Activated CD4-positive, CD25-positive, alpha-beta regulatory T cell treated with anti-CD3 and anti-CD28 coated beads, Interleukin-2, amount 50 U/mL, for 16 hours (primary cell): ENCODE results near the gene SLC39A11.

Source experiments
- DNase-seq: peaks from one replicate; pipeline ENCODE4 v3.0.0-alpha.2; 2020; ENCODE audit warnings: low read depth, low spot score

The SLC39A11 gene

DNA sequence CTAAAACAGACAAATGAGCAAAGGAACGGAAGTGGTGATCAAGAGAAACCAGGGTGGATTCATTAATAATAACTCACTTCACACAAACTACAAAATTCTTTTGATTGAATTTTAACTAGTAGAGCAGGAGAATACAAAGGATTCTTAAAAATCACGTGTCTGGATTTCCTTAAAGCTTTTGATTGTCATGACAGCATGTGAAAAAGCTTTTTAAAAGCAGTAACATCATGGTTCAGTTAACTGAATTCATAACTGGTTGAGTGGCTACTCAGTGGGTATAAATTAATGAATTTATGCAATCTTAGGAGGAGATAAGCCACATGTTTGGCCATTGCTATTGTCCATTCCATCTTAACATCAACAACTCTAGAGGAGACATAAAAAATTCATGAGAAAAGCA lies 333.2 kb downstream of the SLC39A11 start:
- DNase-seq = no peak

GRCh38 chr17:72756256-72756655 lies 336.2 kb downstream of the SLC39A11 start:
- no peak for DNase-seq

GRCh38 chr17:72754513-72754912 lies 338.0 kb downstream of the SLC39A11 start:
- no peak for DNase-seq

GRCh38 chr17:72751746-72752145 lies 340.7 kb downstream of the SLC39A11 start:
- no peak for DNase-seq

GRCh38 chr17:72749119-72749572 lies 343.3 kb downstream of the SLC39A11 start:
- no peak for DNase-seq

DNA sequence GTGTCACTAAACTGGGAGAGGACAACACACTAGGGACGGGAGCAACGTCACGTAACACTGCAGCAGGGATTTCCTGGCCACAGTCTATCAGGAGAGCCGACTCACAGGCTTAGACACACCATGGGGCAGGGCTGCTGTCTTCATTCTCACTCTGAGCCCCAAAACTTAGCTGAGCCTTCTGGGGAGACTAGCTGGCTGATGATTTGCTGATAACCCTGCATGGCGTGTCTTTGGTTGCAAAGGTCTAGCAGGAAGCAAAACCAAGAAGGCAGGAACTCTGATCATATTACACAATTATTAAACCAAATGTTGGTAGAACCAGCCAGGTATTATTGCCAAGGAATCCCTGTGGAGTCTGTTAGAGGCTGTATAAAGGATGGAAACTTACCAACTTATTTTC lies 345.0 kb downstream of the SLC39A11 start:
- no peak for DNase-seq

- DNase-seq = no peak
Measured at GRCh38 chr17:72745241-72745640, 347.2 kb downstream of the SLC39A11 start.

GRCh38 chr17:72743037-72743467 lies 349.4 kb downstream of the SLC39A11 start:
- no peak for DNase-seq

GRCh38 chr17:72737151-72737690 lies 355.3 kb downstream of the SLC39A11 start:
- no peak for DNase-seq

DNA sequence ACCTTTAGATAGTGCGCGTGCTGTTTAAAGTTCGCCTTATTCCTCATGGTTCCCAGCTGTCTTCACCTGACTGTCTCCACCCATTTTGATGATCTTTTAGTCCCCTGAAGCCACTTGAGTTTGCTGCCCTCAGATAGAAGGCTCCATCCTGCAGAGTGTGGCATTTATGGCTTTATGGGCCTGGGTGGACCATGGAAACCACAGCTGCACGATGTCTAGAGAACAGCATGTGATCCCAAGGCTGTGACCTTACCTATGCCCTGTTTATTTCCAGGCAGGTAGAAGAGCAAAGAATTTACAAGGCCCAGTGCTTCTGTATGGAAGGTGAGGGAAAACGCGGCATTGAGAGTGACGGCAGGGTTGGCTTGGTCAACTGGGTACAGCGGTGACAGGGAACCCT lies 356.9 kb downstream of the SLC39A11 start:
- DNase-seq = no peak

DNA sequence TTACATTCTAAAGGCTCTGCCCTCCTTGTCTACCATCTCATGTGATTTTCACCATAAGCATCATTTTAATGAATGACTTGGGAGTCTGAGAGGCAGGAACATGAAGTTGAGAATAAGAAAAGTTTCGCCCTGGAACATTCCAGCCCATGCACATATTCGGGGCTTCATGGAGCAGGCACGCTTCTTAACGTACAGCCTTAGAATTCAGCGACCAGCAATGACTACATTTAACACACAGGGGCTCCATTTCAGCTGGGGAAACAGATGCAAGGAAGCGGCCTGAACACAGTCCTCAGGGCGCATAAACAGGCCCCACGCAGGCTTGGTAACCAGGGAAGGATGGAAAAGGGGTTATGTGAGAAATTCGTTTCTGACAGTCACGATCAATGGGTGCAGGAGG lies 357.4 kb downstream of the SLC39A11 start:
- no peak for DNase-seq

DNA sequence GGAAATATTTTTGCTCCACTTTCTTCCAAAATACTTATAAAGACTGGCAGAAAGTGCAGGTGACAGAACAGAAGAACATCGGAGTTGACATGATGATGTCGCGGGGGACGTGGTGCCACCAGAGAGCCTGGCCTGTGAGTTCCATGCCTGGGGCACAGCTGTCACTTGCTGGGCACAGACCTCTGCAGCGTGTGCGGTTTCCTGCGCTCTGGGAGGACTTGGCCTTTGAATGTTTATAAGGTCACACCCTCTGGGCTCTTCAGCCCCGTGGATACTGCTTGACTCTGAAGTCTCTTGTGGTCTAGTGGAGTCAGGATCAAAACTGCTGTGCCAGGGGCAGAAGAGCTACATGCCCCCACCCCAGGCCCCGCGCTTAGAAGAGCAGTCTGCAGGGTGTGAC lies 357.9 kb downstream of the SLC39A11 start:
- no peak for DNase-seq

- DNase-seq = no peak
Measured at GRCh38 chr17:72733619-72734282, 358.7 kb downstream of the SLC39A11 start.

GRCh38 chr17:72732893-72733618 lies 359.4 kb downstream of the SLC39A11 start:
- DNase-seq = no peak

GRCh38 chr17:72730077-72730476 lies 362.4 kb downstream of the SLC39A11 start:
- DNase-seq = no peak

DNA sequence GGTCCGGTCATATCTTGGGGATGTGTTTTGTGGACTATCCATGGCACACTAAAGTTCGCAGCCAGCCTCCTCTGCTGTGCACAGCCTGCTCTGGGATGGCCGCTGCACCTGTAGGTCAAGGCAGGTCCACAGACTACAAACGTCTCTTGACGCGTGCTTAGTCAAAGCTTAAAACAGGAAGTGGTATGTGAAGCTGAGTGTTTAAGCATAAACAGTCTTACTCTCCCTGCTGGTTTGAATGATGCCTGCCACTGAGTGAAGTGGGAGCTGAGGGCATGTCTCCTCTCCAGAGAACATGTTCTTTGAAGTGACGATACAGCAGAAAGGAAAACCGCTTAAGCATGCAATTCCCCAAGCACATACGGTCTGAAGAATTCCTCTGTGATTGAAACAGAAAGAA lies 365.6 kb downstream of the SLC39A11 start:
- no peak for DNase-seq

- no peak for DNase-seq
Measured at GRCh38 chr17:72725433-72726068, 366.9 kb downstream of the SLC39A11 start.

- DNase-seq = no peak
Measured at GRCh38 chr17:72724267-72724666, 368.2 kb downstream of the SLC39A11 start.

DNA sequence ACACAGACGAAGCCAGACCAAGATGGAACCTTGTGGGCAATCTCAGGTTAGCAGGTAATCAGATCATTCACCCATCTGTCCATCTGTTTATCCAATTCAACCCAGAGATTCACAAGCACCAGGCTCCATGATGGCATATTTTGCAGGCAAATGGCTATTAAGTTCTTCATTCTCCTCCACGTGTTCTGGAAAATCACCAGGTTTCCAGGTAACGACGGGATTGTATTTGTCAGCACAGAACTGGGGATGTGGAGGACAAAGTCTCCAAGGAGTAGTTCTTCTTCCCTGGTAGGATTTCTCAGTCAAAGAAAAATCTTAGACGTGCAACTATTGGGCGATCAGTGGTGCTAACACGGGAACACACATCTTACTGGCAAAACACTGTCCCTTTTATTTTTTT lies 368.8 kb downstream of the SLC39A11 start:
- DNase-seq = no peak

GRCh38 chr17:72720494-72720825 lies 372.0 kb downstream of the SLC39A11 start:
- no peak for DNase-seq

DNA sequence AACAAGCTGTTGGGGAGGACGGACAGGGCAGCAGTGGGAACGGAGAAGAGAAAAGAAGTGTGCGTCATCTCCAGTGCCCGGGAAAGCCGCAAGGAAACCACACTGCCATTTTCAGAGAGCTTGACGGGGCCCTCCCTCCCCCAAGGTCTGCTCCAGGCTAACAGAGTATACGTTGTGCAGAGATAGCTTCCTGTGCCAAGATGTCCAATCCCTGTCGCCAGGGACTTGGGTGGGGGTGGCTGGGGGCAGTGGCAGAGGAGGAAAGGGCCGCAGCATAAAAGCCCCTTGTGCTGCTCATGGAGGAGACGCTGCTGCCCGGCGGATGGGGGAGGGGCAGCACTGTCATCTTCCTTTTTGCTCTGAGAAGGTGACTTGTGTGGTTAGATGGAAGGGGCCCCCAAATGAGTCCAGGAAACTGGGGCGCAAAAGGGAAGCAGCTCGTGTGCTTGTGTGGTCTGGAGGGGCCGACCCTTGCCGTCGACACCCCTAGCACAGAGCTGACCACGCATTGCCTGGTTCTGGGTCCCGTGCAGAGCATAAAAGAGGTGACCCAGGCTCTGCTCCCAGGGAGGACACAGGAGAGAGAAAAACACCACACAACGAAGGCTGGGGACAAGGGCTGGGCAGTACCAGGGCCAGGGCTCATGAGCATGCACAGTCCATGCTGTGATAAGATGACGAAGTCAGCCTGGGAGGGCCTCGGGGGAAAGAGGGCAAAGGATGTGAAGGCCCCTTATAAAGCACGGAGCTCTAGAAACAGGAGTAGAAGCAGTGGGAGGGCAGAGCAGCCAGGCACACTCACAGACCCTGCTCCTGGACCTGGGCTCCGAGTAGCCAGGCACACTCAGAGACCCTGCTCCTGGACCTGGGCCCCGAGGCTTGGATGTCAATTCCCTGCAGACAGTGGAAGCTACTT lies 372.7 kb downstream of the SLC39A11 start:
- DNase-seq = no peak

DNA sequence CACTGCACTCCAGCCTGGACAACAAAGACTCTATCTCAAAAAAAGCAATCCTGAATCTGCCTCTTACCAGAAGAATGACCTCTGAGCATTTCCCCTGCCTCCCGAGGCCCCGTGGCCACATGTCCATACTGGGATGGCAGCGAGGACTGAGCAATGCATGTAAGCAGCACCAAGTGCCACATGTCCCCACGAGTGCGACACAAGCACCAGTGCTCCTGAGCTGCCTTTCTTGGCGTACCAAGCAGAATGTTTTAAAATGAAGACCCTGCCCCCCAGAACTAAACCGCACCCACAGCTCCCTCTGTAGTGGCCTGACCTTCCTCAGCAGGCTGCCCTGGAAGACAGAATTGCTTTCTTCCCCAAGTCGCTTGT lies 373.3 kb downstream of the SLC39A11 start:
- no peak for DNase-seq
